PFSK-1 (cell line): ENCODE results near the gene NFE2.

Experiments used
- FOXP2 ChIP-seq: optimal IDR thresholded peaks from 2 replicates; pipeline ENCODE3; 2011; ENCODE audit warnings: borderline replicate concordance, control low read depth, inconsistent platforms; ENCODE audit not compliant: insufficient read depth; ENCODE audit errors: extremely low read length, extremely low read depth
- POLR2AphosphoS5 ChIP-seq: IDR thresholded peaks from 2 replicates; pipeline ENCODE4 v1.6.1; 2012; ENCODE audit warnings: low read depth, mild to moderate bottlenecking, control low read depth, low read length, moderate library complexity
- REST ChIP-seq, 2 experiments: IDR thresholded peaks; 2 replicates each; pipeline versions ENCODE4 v1.6.1 to v1.8.0; 2011 to 2012; ENCODE audit warnings: low read depth in 2 of 2, low read length in 2 of 2, control low read depth in 1 of 2, inconsistent platforms in 1 of 2, mild to moderate bottlenecking in 1 of 2, moderate library complexity in 1 of 2; ENCODE audit not compliant: insufficient read depth in 1 of 2
- SIN3A ChIP-seq: IDR thresholded peaks from 2 replicates; pipeline ENCODE4 v1.6.1; 2012; ENCODE audit warnings: mild to moderate bottlenecking, low read length, moderate library complexity, borderline replicate concordance; ENCODE audit not compliant: insufficient read depth
- TAF1 ChIP-seq: IDR thresholded peaks from 2 replicates; pipeline ENCODE4 v1.6.1; 2012; ENCODE audit warnings: low read length, control low read depth, borderline replicate concordance; ENCODE audit not compliant: insufficient read depth

NFE2 gene

GRCh38 chr12:54303640-54304039, 2.8 kb upstream of the NFE2 start:
- TF ChIP-seq FOXP2 (no peak), SIN3A (no peak), TAF1 (no peak), POLR2AphosphoS5 (no peak), REST (IDR thresholded peaks at IDR 0.05; ENCODE audit: insufficient read depth in 1 of 2, low read depth in 2 of 2, low read length in 2 of 2) (no peak)

- no peak for TF ChIP-seq POLR2AphosphoS5
- no peak for TF ChIP-seq REST (IDR thresholded peaks at IDR 0.05; ENCODE audit: insufficient read depth in 1 of 2, low read depth in 2 of 2, low read length in 2 of 2)
Measured at GRCh38 chr12:54301428-54302048, 723 bp upstream of the NFE2 start.

- no peak for TF ChIP-seq TAF1
- TF ChIP-seq POLR2AphosphoS5, result no peak
- TF ChIP-seq SIN3A, result no peak
Measured at GRCh38 chr12:54300225-54300731, 537 bp downstream of the NFE2 start.

- TF ChIP-seq POLR2AphosphoS5 (no peak), TAF1 (no peak), REST (IDR thresholded peaks at IDR 0.05; ENCODE audit: insufficient read depth in 1 of 2, low read depth in 2 of 2, low read length in 2 of 2) (no peak), FOXP2 (no peak), SIN3A (no peak)
Measured at GRCh38 chr12:54299515-54300224, 1.1 kb downstream of the NFE2 start.

DNA sequence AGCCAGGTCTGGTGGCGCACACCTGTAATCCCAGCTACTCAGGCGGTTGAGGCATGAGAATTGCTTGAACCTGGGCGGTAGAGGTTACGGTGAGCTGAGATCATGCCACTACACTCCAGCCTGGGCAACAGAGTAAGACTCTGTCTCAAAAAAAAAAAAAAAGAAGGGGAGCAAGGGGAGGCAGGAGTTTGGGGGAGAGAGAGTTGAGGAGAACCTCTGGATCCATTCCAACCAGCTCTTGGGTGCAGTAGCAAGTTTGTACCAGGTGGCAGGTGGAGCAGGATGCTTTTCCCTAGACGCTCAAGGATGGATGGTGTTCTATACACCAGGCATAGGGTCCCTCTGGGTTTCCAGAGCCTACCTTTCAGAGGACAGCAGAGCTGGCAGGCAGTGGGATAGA, 1.9 kb downstream of the NFE2 start:
- TF ChIP-seq REST (IDR thresholded peaks at IDR 0.05; ENCODE audit: insufficient read depth in 1 of 2, low read depth in 2 of 2, low read length in 2 of 2) (no peak), POLR2AphosphoS5 (no peak), SIN3A (no peak), TAF1 (no peak), FOXP2 (no peak)
